ENCODE data around the gene FHL3.

The FHL3 gene

GRCh38 chr1:38012363-38013226 lies 7.3 kb upstream of the FHL3 start, which contains the start of gene UTP11:
Gene UTP11, plus strand, starts transcription at chr1:38012734. Its CDS starts 69 bp downstream, at chr1:38012803.
- DNase-seq, result peak; percentile 79 to 98 (median 87)

- DNase-seq, result no peak
Observed at GRCh38 chr1:38009841-38010180, 4.5 kb upstream of the FHL3 start.

- peak in 1 of 5 donors; percentile 78 for DNase-seq
Observed at GRCh38 chr1:38009088-38009840, 4.0 kb upstream of the FHL3 start.

- DNase-seq, result no peak
Observed at GRCh38 chr1:38006008-38006828, 904 bp upstream of the FHL3 start.

GRCh38 chr1:38004284-38005108 lies 818 bp downstream of the FHL3 start:
- DNase-seq, result no peak

- no peak for DNase-seq
Observed at GRCh38 chr1:38003261-38004250, 1.8 kb downstream of the FHL3 start.

GRCh38 chr1:38000529-38001455 lies 4.5 kb downstream of the FHL3 start:
- no peak for DNase-seq

- DNase-seq, result no peak
Observed at GRCh38 chr1:38000233-38000528, 5.1 kb downstream of the FHL3 start.

- no peak for DNase-seq
Observed at GRCh38 chr1:37999430-38000232, 5.7 kb downstream of the FHL3 start.

GRCh38 chr1:37998913-37999429 lies 6.3 kb downstream of the FHL3 start:
- DNase-seq, result no peak

- no peak for DNase-seq
Observed at GRCh38 chr1:37998089-37998808, 7.1 kb downstream of the FHL3 start.

- no peak for DNase-seq
Observed at GRCh38 chr1:37997256-37998088, 7.8 kb downstream of the FHL3 start.

GRCh38 chr1:37995751-37996345 lies 9.5 kb downstream of the FHL3 start:
- peak in 1 of 5 donors; percentile 10 for DNase-seq

- no peak for DNase-seq
Observed at GRCh38 chr1:37994886-37995566, 10.3 kb downstream of the FHL3 start.

GRCh38 chr1:37989361-37989930 lies 15.9 kb downstream of the FHL3 start:
- DNase-seq, result peak in 2 of 5 donors; percentile 22 to 24

GRCh38 chr1:37987679-37988078 lies 17.6 kb downstream of the FHL3 start:
- DNase-seq, result no peak
